ENCODE measurements around the gene STBD1.
"Not testable (repeated sequence)": the region's sequence is repeated elsewhere in the genome, so short reads cannot be mapped to it uniquely, and the experiment has no call there.

STBD1 gene

GRCh38 chr4:76287811-76288210, 18.7 kb upstream of the STBD1 start:
- DNase-seq: not testable (repeated sequence)

GRCh38 chr4:76292730-76293129, 13.8 kb upstream of the STBD1 start:
- no peak for DNase-seq

- no peak for DNase-seq
Measured at GRCh38 chr4:76293772-76294171, 12.8 kb upstream of the STBD1 start.

- DNase-seq: no peak
Measured at GRCh38 chr4:76296286-76296820, 10.2 kb upstream of the STBD1 start.

GRCh38 chr4:76298227-76298626, 8.3 kb upstream of the STBD1 start:
- DNase-seq: no peak

- no peak for DNase-seq
Measured at GRCh38 chr4:76300012-76300411, 6.5 kb upstream of the STBD1 start.

- DNase-seq: peak; percentile 29
Measured at GRCh38 chr4:76301068-76301774, 5.3 kb upstream of the STBD1 start.

GRCh38 chr4:76301775-76302162, 4.8 kb upstream of the STBD1 start:
- DNase-seq: no peak

- DNase-seq: no peak
Measured at GRCh38 chr4:76302826-76303438, 3.6 kb upstream of the STBD1 start.

GRCh38 chr4:76305033-76305687, 1.4 kb upstream of the STBD1 start:
- no peak for DNase-seq

- peak; percentile 61 for DNase-seq
Measured at GRCh38 chr4:76306882-76307659, 538 bp downstream of the STBD1 start.

- peak; percentile 71 for DNase-seq
Measured at GRCh38 chr4:76307660-76308014, 1.1 kb downstream of the STBD1 start.

- peak; percentile 43 for DNase-seq
Measured at GRCh38 chr4:76308548-76308947, 2.0 kb downstream of the STBD1 start.

- DNase-seq: no peak
Measured at GRCh38 chr4:76309939-76310550, 3.5 kb downstream of the STBD1 start.

GRCh38 chr4:76310683-76311082, 4.2 kb downstream of the STBD1 start:
- no peak for DNase-seq

- DNase-seq: no peak
Measured at GRCh38 chr4:76311896-76312331, 5.4 kb downstream of the STBD1 start.

- no peak for DNase-seq
Measured at GRCh38 chr4:76312457-76312856, 5.9 kb downstream of the STBD1 start.

GRCh38 chr4:76313547-76313946, 7.0 kb downstream of the STBD1 start:
- DNase-seq: no peak

- no peak for DNase-seq
Measured at GRCh38 chr4:76315267-76315918, 8.9 kb downstream of the STBD1 start.

GRCh38 chr4:76316131-76316530, 9.6 kb downstream of the STBD1 start:
- no peak for DNase-seq

GRCh38 chr4:76322236-76322635, 15.7 kb downstream of the STBD1 start:
- DNase-seq: no peak

GRCh38 chr4:76325072-76325471, 18.5 kb downstream of the STBD1 start:
- DNase-seq: no peak

Data from femur (tissue), 1 donor.